ENCODE measurements around the gene HSF2BP.
"Not testable (repeated sequence)": the region's sequence is repeated elsewhere in the genome, so short reads cannot be mapped to it uniquely, and the experiment has no call there.

The HSF2BP gene

GRCh38 chr21:43623588-43623987, 35.7 kb downstream of the HSF2BP start:
- DNase-seq (ENCODE audit: insufficient read length, low spot score) (no peak), FAIRE-seq (no peak)

- FAIRE-seq (no peak), DNase-seq (ENCODE audit: insufficient read length, low spot score) (no peak)
Measured at GRCh38 chr21:43622796-43623195, 36.5 kb downstream of the HSF2BP start.

- FAIRE-seq (no peak), DNase-seq (ENCODE audit: insufficient read length, low spot score) (no peak)
Measured at GRCh38 chr21:43619856-43620255, 39.4 kb downstream of the HSF2BP start.

GRCh38 chr21:43619344-43619743, 39.9 kb downstream of the HSF2BP start:
- no peak for DNase-seq (ENCODE audit: insufficient read length, low spot score)
- no peak for FAIRE-seq

- FAIRE-seq (no peak), DNase-seq (ENCODE audit: insufficient read length, low spot score) (no peak)
Measured at GRCh38 chr21:43618940-43619339, 40.3 kb downstream of the HSF2BP start.

- FAIRE-seq; DNase-seq (ENCODE audit: insufficient read length, low spot score): not testable (repeated sequence)
Measured at GRCh38 chr21:43616861-43617260, 42.4 kb downstream of the HSF2BP start.

GRCh38 chr21:43614839-43615238, 44.4 kb downstream of the HSF2BP start:
- no peak for FAIRE-seq
- no peak for DNase-seq (ENCODE audit: insufficient read length, low spot score)

- FAIRE-seq (no peak), DNase-seq (ENCODE audit: insufficient read length, low spot score) (no peak)
Measured at GRCh38 chr21:43613755-43614638, 45.3 kb downstream of the HSF2BP start.

GRCh38 chr21:43611598-43612369, 47.5 kb downstream of the HSF2BP start:
- no peak for FAIRE-seq
- peak; percentile 75 for DNase-seq (ENCODE audit: insufficient read length, low spot score)

GRCh38 chr21:43609501-43610340, 49.6 kb downstream of the HSF2BP start:
- FAIRE-seq (no peak), DNase-seq (ENCODE audit: insufficient read length, low spot score) (peak; percentile 53)

GRCh38 chr21:43608664-43609063, 50.6 kb downstream of the HSF2BP start:
- FAIRE-seq (no peak), DNase-seq (ENCODE audit: insufficient read length, low spot score) (no peak)

GRCh38 chr21:43608225-43608624, 51.1 kb downstream of the HSF2BP start:
- DNase-seq (ENCODE audit: insufficient read length, low spot score), result no peak

GRCh38 chr21:43605320-43606215, 53.7 kb downstream of the HSF2BP start:
- no peak for FAIRE-seq
- DNase-seq (ENCODE audit: insufficient read length, low spot score), result no peak

More at GRCh38 chr21:43608225-43608624, 51.1 kb downstream of the HSF2BP start:
- FAIRE-seq, result no peak

GRCh38 chr21:43604505-43605204, 54.6 kb downstream of the HSF2BP start:
- DNase-seq (ENCODE audit: insufficient read length, low spot score), result no peak
- FAIRE-seq, result peak; percentile 100

- no peak for FAIRE-seq
- DNase-seq (ENCODE audit: insufficient read length, low spot score), result no peak
Measured at GRCh38 chr21:43603641-43604504, 55.4 kb downstream of the HSF2BP start.

- no peak for FAIRE-seq
- no peak for DNase-seq (ENCODE audit: insufficient read length, low spot score)
Measured at GRCh38 chr21:43603233-43603626, 56.1 kb downstream of the HSF2BP start.

- no peak for DNase-seq (ENCODE audit: insufficient read length, low spot score)
Measured at GRCh38 chr21:43602266-43603232, 56.7 kb downstream of the HSF2BP start.

More at GRCh38 chr21:43602266-43603232, 56.7 kb downstream of the HSF2BP start:
- FAIRE-seq, result no peak

All from HTR-8/SVneo (cell line).